Neural progenitor cell (in vitro differentiated cells): Measurements from ENCODE around the gene CYBB. TPM values are rescaled to one million over a fixed set of nuclear protein-coding genes. Genes with fewer than 3 reads are reported as not detected.

ENCODE experiments used
- DNase-seq: peaks from one replicate; pipeline ENCODE4 v3.0.0-alpha.2; 2016; ENCODE audit warnings: low spot score
- H2AFZ ChIP-seq: fragments of 200-600 bp; sonication (generic); replicated peaks from 2 replicates; pipeline ENCODE4 v1.6.1; 2016; ENCODE audit warnings: antibody characterized with exemption
- H3F3A ChIP-seq: fragments of 200-600 bp; sonication (generic); 2 replicates; pipeline ENCODE4 v1.6.1; 2016; ENCODE audit warnings: antibody characterized with exemption, low read depth
- H3K27ac ChIP-seq: fragments of 200-600 bp; sonication (generic); 2 replicates; pipeline ENCODE4 v1.5.1; 2016; ENCODE audit warnings: mild to moderate bottlenecking
- H3K27me3 ChIP-seq: fragments of 200-600 bp; sonication (generic); 2 replicates; pipeline ENCODE4 v1.6.1; 2016; ENCODE audit warnings: mild to moderate bottlenecking, moderate library complexity
- H3K36me3 ChIP-seq: fragments of 200-600 bp; sonication (generic); 2 replicates; pipeline ENCODE4 v1.5.1; 2016
- H3K4me1 ChIP-seq: fragments of 200-600 bp; sonication (generic); 2 replicates; pipeline ENCODE4 v1.6.1; 2016; ENCODE audit warnings: mixed run types
- H3K4me2 ChIP-seq: fragments of 200-600 bp; sonication (generic); 2 replicates; pipeline ENCODE4 v1.6.1; 2016
- H3K4me3 ChIP-seq: fragments of 200-600 bp; sonication (generic); 2 replicates; pipeline ENCODE4 v1.5.1; 2016
- H3K79me2 ChIP-seq: fragments of 200-600 bp; sonication (generic); 2 replicates; pipeline ENCODE4 v1.6.1; 2016; ENCODE audit warnings: low read depth
- H3K9ac ChIP-seq: fragments of 200-600 bp; sonication (generic); 2 replicates; pipeline ENCODE4 v1.6.1; 2016
- H3K9me3 ChIP-seq: fragments of 200-600 bp; sonication (generic); 2 replicates; pipeline ENCODE4 v1.5.1; 2016; ENCODE audit warnings: low read depth
- H4K20me1 ChIP-seq: fragments of 200-600 bp; sonication (generic); 2 replicates; pipeline ENCODE4 v1.6.1; 2016; ENCODE audit warnings: low read depth
- H3K27ac Mint-ChIP-seq: 3 replicates; pipeline ENCODE4 v1.8.0; 2021; ENCODE audit warnings: mixed read lengths
- H3K27me3 Mint-ChIP-seq: 2 replicates; pipeline ENCODE4 v1.8.0; 2022; ENCODE audit warnings: low read depth, mild to moderate bottlenecking, inconsistent platforms, moderate library complexity, mixed read lengths; ENCODE audit not compliant: insufficient read depth
- H3K36me3 Mint-ChIP-seq: 3 replicates; pipeline ENCODE4 v1.8.0; 2021; ENCODE audit warnings: mixed read lengths
- H3K4me1 Mint-ChIP-seq: 3 replicates; pipeline ENCODE4 v1.8.0; 2021; ENCODE audit warnings: mixed read lengths
- H3K4me3 Mint-ChIP-seq: 3 replicates; pipeline ENCODE4 v1.8.0; 2021; ENCODE audit warnings: mild to moderate bottlenecking, moderate library complexity, mixed read lengths
- H3K9me3 Mint-ChIP-seq: 3 replicates; pipeline ENCODE4 v1.8.0; 2020; ENCODE audit warnings: mixed read lengths
- CTCF ChIP-seq: fragments of 200-600 bp; sonication (generic); IDR thresholded peaks from 2 replicates; pipeline ENCODE4 v1.5.1; 2017; ENCODE audit warnings: antibody characterized with exemption, mild to moderate bottlenecking
- EZH2 ChIP-seq: fragments of 200-600 bp; sonication (generic); IDR thresholded peaks from 2 replicates; pipeline ENCODE4 v1.6.1; 2017; ENCODE audit warnings: antibody characterized with exemption, mild to moderate bottlenecking, moderate library complexity
- EZH2phosphoT487 ChIP-seq: fragments of 200-600 bp; sonication (generic); IDR thresholded peaks from 2 replicates; pipeline ENCODE4 v1.6.1; 2017; ENCODE audit warnings: antibody characterized with exemption
- total RNA-seq: library from RNA; depleted of rRNA; stranded (reverse); fragments of >200 nt; gene quantifications from 2 replicates; pipeline ENCODE4 v1.2.3, GENCODE V29; 2015; ENCODE audit warnings: low replicate concordance

CYBB gene
- total RNA-seq, 1 donor from 2014 or later, result not detected

DNA sequence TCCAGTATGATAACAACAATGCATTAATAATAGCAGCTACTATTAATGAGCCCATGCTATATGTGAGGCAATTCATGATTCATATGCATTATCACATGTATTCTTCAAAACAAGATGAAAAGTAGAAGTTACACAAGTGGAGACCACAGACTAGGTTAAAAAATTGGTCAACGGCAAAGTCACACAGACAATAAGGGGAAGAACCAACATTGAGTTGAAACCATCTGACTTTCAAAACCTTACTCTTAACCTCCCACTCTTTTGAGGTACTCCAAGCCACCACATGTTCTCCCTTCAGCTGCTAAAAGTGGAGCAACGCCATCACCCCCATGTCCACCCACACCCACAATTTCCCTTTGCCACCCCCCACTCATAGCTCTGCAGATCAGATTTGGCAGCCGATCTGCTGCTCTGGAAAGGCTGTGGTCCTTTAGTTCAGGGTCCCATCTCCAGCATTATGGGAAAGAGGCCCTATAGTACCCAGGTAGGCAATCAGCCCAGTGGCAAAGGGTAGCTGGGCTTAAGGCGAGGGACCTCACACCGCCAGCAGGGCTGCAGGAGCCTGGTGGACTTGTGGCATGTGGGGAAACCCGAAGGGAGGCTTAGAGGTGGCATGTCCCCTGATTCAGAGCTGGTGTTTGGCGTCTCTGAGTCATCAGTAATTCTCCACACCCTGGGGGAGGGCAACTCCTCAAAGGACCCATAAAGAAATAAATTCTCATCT, 33.5 kb upstream of the CYBB start:
- Histone ChIP-seq H3K4me3 (no peak overlapping the region), H3K9me3 (no peaks in the 10 kb centered on the region), H4K20me1 (no peaks in the 10 kb centered on the region), H3K27ac (no peak overlapping the region), H3K4me1 (no peaks in the 10 kb centered on the region), H3K4me2 (no peak overlapping the region), H2AFZ (no peak overlapping the region), H3K27me3 (no peaks in the 10 kb centered on the region), H3F3A (no peaks in the 10 kb centered on the region), H3K36me3 (no peaks in the 10 kb centered on the region), H3K9ac (no peak overlapping the region), H3K79me2 (no peaks in the 10 kb centered on the region)
- H3K4me1 Mint-ChIP-seq, result peaks cover 2% of the 10 kb centered on the region
- no peak for TF ChIP-seq CTCF
- no peak for TF ChIP-seq EZH2
- TF ChIP-seq EZH2phosphoT487, result no peak
- H3K27me3 Mint-ChIP-seq, result no peaks in the 10 kb centered on the region
- DNase-seq, result no peak
- no peaks in the 10 kb centered on the region for H3K36me3 Mint-ChIP-seq
- H3K27ac Mint-ChIP-seq, result no peak overlapping the region
- H3K9me3 Mint-ChIP-seq, result no peaks in the 10 kb centered on the region
- H3K4me3 Mint-ChIP-seq, result no peak overlapping the region

- H3K79me2 ChIP-seq, result no peaks in the 10 kb centered on the region
- Mint-ChIP-seq H3K36me3 (no peaks in the 10 kb centered on the region), H3K27me3 (no peaks in the 10 kb centered on the region), H3K4me1 (peaks cover 2% of the 10 kb centered on the region), H3K4me3 (no peak overlapping the region), H3K9me3 (no peaks in the 10 kb centered on the region), H3K27ac (no peak overlapping the region)
- H3F3A ChIP-seq, result no peaks in the 10 kb centered on the region
- no peak for DNase-seq
- no peak overlapping the region for H3K4me3 ChIP-seq
- H3K27me3 ChIP-seq, result no peaks in the 10 kb centered on the region
- TF ChIP-seq CTCF (no peak), EZH2 (no peak), EZH2phosphoT487 (no peak)
- H3K36me3 ChIP-seq, result no peaks in the 10 kb centered on the region
- no peaks in the 10 kb centered on the region for H4K20me1 ChIP-seq
- no peaks in the 10 kb centered on the region for H3K9me3 ChIP-seq
- no peak overlapping the region for H3K9ac ChIP-seq
- no peak overlapping the region for H3K27ac ChIP-seq
- H3K4me1 ChIP-seq, result no peaks in the 10 kb centered on the region
- no peak overlapping the region for H3K4me2 ChIP-seq
- H2AFZ ChIP-seq, result no peak overlapping the region
Observed at GRCh38 chrX:37746951-37747350, 32.9 kb upstream of the CYBB start.

GRCh38 chrX:37752281-37752680, 27.6 kb upstream of the CYBB start:
- TF ChIP-seq CTCF (no peak), EZH2phosphoT487 (no peak), EZH2 (no peak)
- Mint-ChIP-seq H3K27me3 (no peaks in the 10 kb centered on the region), H3K9me3 (no peaks in the 10 kb centered on the region)

More at GRCh38 chrX:37752281-37752680, 27.6 kb upstream of the CYBB start:
- Histone ChIP-seq H3K9ac (no peak overlapping the region), H2AFZ (no peak overlapping the region), H3K4me3 (no peak overlapping the region), H3K27ac (no peak overlapping the region), H3K9me3 (peaks cover 6% of the 10 kb centered on the region), H3K27me3 (no peaks in the 10 kb centered on the region), H4K20me1 (no peaks in the 10 kb centered on the region), H3K4me2 (no peak overlapping the region), H3K4me1 (no peaks in the 10 kb centered on the region), H3K79me2 (no peaks in the 10 kb centered on the region), H3K36me3 (no peaks in the 10 kb centered on the region), H3F3A (no peaks in the 10 kb centered on the region)
- Mint-ChIP-seq H3K27ac (no peak overlapping the region), H3K4me3 (no peak overlapping the region), H3K4me1 (no peaks in the 10 kb centered on the region), H3K36me3 (no peaks in the 10 kb centered on the region)
- no peak for DNase-seq
